M059J (cell line): ENCODE data around the gene HOXB6. TPM values are rescaled to one million over a fixed set of nuclear protein-coding genes. Genes with fewer than 3 reads are reported as not detected.

Experiments
- DNase-seq: peaks from one replicate; pipeline ENCODE4 v3.0.0-alpha.2; 2012; ENCODE audit warnings: low read depth
- total RNA-seq: library from RNA; depleted of rRNA; stranded (reverse); fragments of >200 nt; shearing (Covaris generic); gene quantifications from 2 replicates; pipeline ENCODE4 v1.2.3, GENCODE V29; 2014; rRNA removed

HOXB6 gene
- 6.2 and 9.4 TPM in 2 replicates for total RNA-seq

DNA sequence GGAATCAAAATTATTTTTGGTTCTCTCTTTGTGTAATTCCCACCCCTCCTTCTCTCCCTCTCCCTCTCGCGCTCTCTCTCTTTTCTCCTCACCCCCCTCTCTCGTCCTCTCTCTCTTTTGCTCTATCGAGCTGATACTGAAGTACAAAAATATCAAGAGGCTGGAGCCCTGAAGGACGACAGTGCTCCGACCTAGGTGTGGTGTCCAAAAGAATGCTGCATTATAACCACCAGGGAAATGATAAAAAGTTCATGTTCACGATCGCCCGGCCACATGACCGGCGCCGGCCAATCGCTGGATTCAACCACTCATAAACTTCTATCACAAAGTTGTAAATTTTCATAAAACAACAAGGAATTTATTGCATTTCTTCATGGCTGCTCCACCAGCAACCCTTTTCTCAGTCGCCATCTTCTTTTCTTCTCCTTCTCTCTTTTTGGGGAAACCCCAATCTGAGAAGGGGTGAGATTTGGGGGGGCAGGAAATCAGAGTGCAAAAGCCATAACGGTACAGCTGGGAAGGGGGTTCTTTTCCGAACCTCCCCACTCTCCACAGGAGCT lies at the start of gene HOXB6:
Gene HOXB6, minus strand, starts transcription at position 217 of the 560 bp plus-strand sequence. CDS start 6,836 bp downstream, outside the sequence.
- DNase-seq = no peak

DNA sequence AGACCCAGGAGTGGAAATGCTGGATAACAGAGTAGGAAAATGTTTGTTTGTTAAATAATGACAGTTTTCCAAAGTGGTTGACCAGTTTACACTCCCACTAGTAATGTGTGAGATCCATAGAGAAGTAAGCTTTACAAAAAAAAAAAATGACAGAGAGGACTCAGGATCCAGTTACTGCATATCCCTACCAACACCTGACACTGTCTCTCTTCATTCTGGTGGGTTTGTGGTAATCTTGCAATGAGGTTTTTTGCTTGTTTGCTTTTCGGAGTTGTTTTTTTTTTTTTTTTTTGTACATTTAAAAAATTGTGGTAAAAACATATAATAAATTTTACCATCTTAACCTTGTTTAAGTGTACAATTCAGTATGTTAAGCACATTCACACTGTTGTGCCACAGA lies 45.0 kb upstream of the HOXB6 start:
- DNase-seq = no peak

DNA sequence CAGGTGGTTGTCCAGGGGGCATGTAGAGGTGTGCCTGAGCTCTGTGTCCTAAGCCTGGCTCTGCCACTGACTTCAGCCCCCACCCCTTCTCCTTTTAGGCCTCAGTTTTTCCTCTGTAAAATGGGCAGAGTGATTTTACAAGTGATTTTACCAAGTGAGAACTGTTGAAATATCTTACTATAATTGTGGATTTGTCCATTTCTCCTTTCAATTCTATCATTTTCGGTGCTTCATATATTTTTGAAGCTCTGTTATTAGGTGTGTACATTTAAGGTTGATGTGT lies 43.1 kb upstream of the HOXB6 start:
- DNase-seq = no peak

DNA sequence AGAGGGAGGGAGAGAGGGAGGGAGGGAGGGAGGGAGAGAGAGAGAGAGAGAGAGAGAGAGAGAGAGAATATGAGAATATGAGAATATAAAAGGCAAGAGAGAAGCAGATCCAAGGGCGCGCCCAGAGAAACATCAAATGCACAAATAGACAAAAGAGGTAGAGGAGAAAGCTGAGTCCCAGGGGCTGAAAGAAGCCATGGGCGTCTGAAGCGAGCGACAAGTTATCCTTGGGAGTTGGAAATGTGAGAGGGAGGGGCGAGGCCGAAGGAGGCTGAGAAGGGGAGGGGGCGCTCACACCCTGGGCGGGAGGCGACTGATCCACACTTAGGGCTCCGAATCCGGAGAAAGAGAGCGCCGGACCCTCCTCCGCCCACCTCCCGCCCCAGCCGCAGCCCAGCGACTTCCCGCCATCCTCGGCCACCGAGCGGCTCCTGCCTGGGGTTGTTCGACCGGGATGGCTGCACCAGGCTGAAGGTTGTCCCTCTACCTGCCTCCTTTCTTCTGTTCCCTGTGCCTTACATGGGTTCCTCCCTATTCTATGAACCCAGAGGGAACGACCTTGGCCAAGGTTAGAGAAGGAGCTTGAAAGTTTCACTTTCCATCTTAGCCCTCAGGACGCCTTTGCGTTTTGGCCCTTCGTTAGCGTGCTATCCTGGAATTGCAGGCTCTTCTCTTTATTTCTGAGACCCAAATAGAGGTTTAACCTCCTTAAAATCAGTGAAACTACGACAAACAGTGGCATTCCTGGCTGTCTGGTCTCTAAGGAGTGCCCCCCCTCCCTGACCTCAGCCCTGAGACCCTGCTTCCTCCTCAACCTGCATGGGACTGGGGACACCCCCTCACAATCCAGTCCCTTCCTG lies 42.5 kb upstream of the HOXB6 start:
- peak; percentile 64 for DNase-seq

DNA sequence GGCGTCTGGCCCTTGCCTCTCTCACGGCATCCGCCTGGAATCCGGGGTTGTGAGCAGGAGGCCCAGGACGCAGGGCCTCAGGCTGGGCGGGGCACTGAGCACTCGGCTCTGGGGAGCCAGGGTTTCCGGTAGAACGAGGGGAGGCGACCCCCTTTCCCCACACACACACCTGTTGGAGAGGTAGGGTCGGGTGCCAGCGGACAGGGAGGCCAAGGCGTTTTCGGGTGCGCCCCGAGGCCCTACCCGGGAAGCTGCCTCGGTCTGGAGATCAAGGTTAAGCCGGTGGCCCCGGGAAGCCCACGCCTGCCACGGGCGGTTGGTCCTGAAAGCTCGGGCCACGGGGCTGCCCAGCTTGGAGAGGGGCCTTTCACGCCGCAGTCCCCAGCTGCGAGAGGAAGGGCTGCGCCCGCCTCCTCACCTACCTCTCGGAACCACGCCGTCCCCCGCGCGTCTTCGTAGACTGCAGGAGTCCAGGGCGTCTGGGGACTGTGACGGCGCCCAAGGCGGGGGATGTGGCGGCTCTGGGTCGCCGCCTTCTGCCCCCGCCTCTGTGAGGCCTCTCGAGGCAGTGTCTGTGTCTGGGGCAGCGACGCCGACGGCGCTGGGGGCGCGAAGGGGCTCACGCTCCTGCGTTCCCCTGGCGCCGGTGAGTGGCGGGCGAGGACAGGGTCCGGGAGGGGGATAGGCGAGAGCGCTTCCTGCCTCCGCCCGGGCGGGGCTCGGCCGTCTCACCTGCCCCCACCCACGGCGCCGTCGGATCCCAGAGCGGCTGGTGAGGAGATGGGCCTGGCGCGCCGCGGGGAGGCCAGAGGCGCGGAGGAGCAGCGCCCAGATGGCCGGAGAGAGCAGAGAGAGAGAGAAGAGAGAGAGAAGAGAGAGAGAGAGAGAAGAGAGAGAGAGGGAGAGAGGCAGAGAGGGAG lies 41.7 kb upstream of the HOXB6 start:
- peak; percentile 75 for DNase-seq

DNA sequence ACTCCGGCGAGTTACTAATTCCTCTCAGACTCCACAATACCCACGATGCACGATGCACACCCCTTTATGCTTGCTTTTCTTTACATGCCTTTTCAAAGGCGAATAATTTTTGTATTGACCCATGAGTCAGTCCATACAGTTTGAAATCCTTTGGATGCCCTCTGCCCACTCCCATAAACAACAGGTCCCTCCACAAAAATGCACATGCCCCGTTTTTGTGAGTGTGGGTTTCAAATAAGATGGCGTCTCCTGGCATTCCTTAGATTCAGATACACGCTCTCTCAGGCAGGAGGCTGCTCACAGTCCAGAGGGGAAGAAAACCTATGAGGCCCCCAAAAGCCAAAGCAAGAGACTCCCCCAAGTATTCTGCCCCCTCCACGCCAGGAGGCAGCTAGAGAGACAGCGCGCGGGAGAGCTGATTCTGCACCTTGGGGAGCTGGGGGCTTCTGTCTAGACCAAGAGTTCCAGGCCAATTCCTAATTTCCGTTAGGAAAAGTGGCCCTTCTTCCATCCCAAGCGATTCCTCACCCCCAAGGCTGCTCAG lies 40.9 kb upstream of the HOXB6 start:
- no peak for DNase-seq

DNA sequence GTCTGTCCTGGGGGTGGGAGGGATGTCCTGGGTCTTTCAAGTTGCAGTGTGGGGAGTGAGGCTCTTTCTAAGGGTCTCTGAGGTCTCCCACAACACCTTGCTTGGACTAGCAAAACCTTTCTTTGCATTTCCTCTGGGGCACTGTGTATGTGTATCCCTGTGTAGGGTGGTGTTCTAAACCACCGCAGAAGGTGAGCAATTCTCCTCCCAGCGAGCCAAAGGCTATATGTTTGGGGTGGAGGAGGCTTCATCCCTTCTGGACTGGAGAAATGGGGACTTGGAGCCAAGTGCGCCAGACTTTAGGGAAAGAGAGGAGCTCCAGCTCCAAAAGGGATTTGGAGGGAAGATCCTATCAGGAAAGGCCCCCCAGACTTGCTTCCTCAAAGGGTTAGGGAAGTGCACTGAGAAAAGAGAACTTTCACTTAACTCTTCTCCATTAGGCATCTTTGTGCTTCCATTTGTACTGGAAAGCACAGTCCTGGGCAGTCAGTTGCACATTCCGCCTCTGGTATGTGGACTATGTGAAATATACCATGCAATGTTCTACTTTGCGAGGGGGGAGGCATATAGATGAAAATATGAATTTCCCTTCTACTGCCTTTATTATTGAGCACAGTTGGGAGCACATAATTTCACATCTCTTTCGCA lies 40.2 kb upstream of the HOXB6 start:
- no peak for DNase-seq

DNA sequence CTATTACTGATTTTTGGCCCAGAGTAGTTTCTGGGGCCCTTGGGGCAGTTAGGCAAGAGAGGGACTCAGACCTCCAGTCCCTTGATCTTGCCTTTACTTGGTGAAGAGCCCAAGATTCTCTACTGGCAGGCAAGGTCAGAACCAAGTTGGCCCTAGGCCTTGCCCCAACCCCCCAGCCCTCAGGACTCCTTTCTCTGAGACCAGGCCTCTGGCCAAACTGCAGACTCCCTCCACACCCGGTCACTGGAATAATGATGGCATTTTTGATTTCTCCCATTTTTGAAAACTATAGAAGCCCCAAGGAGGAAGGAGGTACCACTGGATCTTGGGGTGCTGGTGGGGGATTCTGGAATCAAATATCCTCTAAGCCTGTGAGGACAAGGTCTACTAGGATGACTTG lies 39.4 kb upstream of the HOXB6 start:
- DNase-seq = no peak

DNA sequence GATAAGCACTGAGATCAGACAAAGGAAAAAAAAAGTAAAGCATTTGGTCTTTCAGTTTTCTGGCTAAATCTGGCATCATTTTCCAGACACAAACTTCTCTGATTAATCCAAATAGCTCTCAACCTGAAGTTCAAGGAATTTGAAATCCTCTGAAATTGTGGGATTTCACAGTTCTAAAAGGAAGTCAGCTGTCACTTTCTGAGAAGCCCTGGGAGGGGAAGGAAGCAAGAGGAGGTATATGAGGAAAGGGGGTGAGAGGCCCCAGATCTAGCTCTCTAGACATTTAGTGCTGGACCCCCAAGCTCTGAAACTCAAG lies 38.9 kb upstream of the HOXB6 start:
- DNase-seq = no peak

DNA sequence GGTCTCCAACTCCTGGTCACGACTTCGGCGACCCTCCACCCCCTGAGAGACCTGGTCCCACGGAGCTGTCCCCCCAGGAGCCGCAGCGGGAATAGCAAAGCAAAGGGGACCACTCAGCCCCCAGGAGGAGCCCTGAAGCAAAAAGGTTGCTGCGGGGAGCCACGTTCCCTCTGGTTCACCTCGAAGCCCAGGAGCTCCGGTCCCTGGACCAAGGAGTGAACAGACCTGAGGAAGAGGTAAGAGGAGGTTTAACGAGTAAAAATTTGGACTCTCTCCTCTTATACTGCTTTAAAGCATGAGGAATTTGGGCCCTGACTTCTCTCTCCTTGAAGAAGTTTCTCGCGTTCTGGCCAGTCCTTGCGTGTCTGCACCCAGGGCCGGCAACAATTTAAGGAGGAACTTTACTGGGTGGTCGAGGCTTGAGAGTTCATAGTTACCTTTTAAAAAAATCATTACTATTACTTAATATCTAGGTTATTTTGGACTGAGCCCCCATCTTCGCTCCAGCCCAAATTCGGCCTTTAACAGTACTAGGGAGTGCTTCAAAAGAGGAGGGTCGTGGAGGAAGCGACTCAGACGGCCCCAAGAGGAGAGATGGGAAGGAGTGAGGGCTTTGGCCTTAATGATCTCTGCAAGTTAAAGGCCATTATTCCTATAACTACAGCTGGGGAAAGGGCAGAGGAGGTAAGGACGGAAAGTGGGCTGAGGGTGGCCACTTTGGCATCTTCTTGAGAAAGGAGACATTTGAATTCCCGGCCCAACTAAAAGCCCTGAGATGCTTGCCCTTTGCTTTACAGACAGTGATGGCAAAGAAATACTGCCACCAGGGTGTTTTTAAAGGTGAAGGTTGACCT lies 38.3 kb upstream of the HOXB6 start:
- no peak for DNase-seq

DNA sequence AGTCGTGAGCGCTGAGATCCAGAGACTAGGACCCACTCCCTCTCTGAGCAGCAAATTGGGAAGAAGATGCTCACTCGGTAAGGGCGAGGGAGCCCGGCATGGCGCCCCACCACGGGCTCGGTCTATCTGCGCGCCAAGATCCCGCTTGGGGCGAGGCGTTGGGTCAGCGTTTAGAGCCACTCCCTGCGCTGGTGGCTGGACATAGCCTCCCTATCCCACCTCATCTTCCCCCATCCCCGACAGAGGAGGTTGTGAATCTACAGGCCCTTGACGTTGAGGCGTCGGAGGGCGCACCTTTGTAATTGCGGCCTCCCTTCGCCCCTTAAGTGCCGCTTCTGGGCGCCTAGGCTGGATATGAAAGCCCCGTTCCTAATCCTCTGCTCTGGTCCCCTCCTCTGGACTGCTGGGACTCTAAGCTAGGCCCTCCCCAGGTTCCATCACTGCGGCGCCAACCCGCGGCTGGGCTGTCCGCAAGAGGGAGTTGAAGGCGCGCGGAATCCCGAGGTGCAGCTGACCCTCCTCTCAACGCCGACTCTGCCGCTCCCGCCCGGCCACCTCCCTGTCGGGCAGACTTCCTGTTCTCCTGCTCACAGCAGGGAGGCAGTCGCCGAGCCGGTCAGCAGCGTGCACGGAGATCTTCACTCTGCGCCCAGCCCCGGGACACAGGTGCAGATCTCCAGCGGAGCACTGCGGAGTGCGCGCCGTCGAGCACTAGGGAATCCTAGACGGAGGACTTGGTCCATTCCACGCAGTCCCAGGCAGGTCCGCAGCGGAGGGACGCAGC lies 37.5 kb upstream of the HOXB6 start:
- DNase-seq = no peak

DNA sequence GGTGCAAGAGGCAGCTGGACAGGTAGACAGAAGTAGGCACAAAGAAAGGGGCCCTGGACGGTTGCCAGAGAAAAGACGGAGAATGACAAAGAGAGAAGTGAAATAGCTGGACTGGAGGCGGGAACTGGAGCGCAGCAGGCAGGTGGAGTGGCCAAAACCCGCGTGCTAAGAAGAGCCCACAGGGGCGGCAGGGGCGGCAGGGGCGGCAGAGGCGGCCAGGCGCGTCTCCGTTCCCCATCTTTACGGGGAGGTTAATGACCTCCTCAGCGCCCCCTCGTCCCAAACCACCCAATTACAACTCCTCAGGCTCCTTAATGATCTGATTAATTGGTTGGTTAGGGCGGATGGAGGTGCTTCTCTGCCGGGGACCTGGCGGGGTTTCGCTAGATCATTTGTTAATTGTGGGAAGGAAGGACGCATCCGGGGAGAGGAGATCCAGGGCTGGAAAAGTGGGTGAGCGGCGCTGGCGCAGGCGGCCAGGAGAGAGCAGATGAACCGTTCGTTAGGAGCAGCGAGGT lies 36.8 kb upstream of the HOXB6 start:
- no peak for DNase-seq

DNA sequence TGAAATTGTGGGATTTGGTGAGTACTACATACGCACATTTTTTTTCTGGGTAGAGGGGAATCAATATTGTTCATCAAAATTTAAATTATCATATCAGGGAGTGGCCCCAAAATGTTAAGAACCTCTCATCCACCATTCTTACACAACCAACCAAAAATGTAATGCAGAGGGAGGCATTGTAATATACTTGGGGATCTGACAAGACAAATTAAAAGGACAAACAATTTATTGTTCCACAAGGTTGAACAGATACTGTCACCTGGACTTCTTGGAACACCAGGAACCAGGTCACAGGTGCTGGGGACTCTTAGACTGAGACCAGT lies 36.0 kb upstream of the HOXB6 start:
- no peak for DNase-seq

DNA sequence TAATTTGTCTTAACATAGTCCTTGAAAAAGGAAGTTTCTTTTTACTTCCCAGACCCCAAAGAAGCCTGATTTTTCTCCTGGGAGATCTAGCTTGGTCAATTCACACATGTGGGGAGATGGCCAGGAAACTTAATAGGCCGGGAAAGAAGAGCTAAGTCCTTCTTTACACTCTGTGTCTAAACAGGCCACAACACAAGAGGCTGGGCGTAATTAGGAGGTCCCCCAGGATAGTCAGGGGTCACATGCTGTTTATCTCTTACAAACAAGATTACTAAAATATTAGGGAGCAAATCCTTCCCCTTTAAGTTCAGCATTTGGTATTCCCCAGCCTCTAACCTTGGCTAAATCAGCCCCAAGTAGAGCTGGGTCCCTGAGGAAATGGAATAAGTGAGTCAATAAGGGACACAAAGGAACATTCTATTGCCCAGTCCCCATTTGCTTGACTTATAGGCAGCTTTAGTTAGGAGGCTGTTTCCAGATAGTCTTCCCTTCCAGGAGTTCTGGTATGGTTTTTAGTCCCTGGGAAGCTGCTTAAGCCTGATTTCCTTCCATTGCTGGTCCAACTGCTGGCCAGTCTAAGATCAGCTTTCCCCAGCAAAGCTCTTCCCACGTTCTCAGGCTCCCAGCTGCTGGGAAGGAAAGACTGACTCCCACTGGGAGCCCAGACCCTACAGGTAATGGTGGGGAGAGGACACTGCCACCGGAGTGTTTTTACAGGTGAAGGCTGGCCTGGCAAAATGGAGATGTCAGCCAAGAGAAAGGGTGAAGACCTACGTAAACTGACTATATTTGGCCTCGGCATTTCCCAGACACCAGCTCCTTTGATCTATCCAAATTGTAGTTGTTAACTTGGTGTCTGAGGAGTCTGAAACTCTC lies 35.4 kb upstream of the HOXB6 start:
- no peak for DNase-seq

DNA sequence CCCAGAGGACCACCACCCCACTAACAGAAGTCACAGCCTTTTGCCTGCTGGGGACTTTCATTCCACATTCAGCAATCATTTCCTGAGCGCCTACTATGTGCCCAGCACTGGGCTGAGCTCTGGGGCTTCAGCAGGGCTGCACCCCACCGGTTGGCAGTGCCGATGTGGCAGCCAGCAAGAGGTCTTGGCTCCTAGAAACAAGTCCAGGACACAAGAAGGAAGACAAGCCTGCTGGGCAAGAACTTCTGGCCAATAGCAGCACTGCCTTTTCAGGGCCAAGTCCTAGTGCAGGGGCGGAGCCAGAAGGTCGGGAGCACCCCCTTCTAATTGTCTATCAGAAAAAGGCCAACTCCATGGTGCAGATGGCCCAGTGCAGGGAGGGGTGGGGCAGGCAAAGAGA lies 34.4 kb upstream of the HOXB6 start:
- no peak for DNase-seq

DNA sequence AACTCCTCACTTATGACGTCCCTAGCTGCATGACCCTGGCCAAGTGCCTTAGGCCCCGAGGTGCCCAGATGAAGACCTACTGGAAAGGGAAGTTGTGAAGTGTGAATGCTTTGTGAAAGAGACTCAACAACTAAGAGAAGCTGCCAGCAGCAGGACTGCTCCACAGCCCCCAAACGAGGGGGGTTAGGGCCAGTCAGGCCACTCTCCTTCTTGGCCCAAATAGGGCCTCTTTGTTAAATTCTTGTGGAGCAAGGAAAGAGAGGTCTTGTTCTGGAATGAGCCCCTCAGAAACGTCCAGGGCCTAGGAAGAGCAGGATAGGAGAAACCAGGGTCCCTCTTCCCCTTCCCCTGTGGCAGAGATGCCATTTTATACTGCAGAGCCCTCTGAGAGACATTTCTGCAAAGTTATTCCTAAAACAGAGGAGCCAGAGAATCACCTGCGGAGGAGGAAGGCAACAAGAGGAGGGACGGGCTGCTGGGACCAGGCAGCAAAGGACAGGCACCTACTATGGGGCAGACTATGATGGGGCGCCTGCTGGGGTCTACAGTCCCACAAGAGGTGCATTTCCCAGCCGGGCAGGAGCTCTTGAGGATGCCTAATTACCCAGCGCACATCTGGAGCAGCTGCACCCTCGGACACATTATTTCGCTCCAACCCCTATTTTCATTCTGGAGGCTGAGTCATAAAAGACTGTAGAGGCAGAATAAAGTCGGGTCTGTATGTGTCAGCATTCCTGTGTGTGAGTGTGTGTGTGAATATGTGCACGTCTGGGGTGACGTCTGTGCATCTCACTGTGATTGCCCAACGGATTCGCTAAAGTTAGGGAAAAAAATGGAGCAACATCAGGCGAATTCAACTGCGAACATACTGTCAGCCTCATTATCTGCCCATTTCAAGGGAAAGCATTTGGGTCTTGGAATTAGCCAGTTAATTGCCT lies 32.8 kb upstream of the HOXB6 start:
- DNase-seq = peak; percentile 87

DNA sequence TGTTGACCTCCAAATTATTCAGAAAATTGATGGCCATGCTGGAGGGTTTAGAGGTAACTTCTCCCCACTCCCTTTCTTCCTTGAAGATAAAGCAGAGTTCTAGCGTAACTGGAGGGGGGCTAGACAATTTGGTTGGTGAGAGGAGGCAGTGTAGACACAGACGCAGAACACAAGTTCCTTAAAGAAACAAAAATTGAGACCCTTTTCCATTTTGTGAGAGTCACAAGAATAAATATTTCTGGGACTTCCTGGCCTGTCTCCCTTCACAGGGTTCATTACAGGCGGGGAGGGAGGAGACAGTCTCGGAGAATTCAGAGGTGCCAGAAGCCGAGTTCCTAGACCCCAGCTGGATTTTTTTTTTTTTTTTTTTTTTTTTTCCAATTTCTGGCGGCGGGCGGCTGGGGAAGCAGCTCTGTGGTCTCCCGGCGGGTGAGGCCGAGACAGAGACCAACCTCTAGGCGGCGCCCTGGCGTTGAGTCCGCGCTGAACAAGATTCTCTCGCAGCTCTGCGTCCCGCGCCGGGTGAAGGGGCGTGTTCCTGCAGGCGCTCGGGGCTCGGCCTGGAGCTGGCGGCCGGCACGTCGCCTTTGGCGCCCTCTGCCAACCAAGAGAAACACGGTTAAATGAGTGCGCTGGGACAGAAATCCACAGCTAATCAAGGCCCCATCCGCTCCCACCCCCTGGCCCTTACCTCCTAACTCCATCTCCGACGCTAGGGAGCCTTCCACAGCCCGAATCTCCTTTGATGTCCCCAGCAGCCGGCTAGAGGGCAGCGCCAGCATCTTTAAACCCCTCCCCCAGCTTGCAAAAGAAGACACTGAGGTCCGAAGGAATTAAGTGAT lies 31.6 kb upstream of the HOXB6 start:
- DNase-seq = no peak
